DOHH2 (cell line): ENCODE measurements around the gene FOXF2.

ENCODE experiments used
- H3F3A ChIP-seq: fragments of 200-600 bp; sonication (generic), shearing (Covaris generic); 2 replicates; pipeline ENCODE4 v1.6.0; 2016; ENCODE audit warnings: antibody characterized with exemption, mild to moderate bottlenecking; ENCODE audit not compliant: control insufficient read depth, insufficient read depth
- H3K27ac ChIP-seq: fragments of 200-600 bp; sonication (generic); 2 replicates; pipeline ENCODE4 v1.5.1; 2014; ENCODE audit warnings: low read depth, mild to moderate bottlenecking, low read length, moderate library complexity
- H3K27me3 ChIP-seq: fragments of 200-600 bp; sonication (generic); 2 replicates; pipeline ENCODE4 v1.6.1; 2014; ENCODE audit warnings: mild to moderate bottlenecking, low read length, mixed read lengths; ENCODE audit not compliant: control insufficient read depth
- H3K36me3 ChIP-seq: fragments of 200-600 bp; sonication (generic); 2 replicates; pipeline ENCODE4 v1.6.1; 2014; ENCODE audit warnings: mild to moderate bottlenecking, low read length, moderate library complexity, mixed read lengths; ENCODE audit not compliant: control insufficient read depth
- H3K4me1 ChIP-seq: fragments of 200-600 bp; sonication (generic); 2 replicates; pipeline ENCODE4 v1.6.1; 2014; ENCODE audit warnings: mild to moderate bottlenecking, low read length, mixed read lengths; ENCODE audit not compliant: control insufficient read depth
- H3K4me2 ChIP-seq: fragments of 200-600 bp; sonication (generic); 2 replicates; pipeline ENCODE4 v1.6.0; 2014; ENCODE audit warnings: mild to moderate bottlenecking, low read length, moderate library complexity
- H3K4me3 ChIP-seq: fragments of 200-600 bp; sonication (generic); 2 replicates; pipeline ENCODE4 v1.5.1; 2014; ENCODE audit warnings: mild to moderate bottlenecking, low read length, mixed read lengths
- H3K79me2 ChIP-seq: fragments of 200-600 bp; sonication (generic); 2 replicates; pipeline ENCODE4 v1.6.1; 2014; ENCODE audit warnings: mild to moderate bottlenecking, low read length, mixed read lengths; ENCODE audit not compliant: control insufficient read depth
- H3K9me2 ChIP-seq: fragments of 200-600 bp; sonication (generic); replicated peaks from 2 replicates; pipeline ENCODE4 v1.6.1; 2014; ENCODE audit warnings: mild to moderate bottlenecking, low read length, mixed read lengths; ENCODE audit not compliant: control insufficient read depth
- H3K9me3 ChIP-seq: fragments of 200-600 bp; sonication (generic); 2 replicates; pipeline ENCODE4 v1.6.1; 2014; ENCODE audit warnings: antibody characterized with exemption, low read length, mixed read lengths; ENCODE audit not compliant: control insufficient read depth, insufficient read depth
- H4K20me1 ChIP-seq: fragments of 200-600 bp; sonication (generic); 2 replicates; pipeline ENCODE4 v1.6.0; 2014; ENCODE audit warnings: low read depth, mild to moderate bottlenecking, antibody characterized with exemption, low read length, moderate library complexity; ENCODE audit not compliant: control insufficient read depth, insufficient read depth
- EZH2phosphoT487 ChIP-seq: fragments of 200-600 bp; sonication (generic); IDR thresholded peaks from 2 replicates; pipeline ENCODE4 v1.6.1; 2017; ENCODE audit warnings: borderline replicate concordance, mild to moderate bottlenecking, antibody characterized with exemption, low read length, moderate library complexity, mixed read lengths
- TF ChIP-seq, protein P1 (sequence below): fragments of 200-600 bp; sonication (generic); IDR thresholded peaks from one replicate; pipeline ENCODE4 v1.5.1; 2014; ENCODE audit warnings: antibody characterized with exemption, mild to moderate bottlenecking, low read depth, low read length; ENCODE audit not compliant: poor library complexity, severe bottlenecking

FOXF2 gene

DNA sequence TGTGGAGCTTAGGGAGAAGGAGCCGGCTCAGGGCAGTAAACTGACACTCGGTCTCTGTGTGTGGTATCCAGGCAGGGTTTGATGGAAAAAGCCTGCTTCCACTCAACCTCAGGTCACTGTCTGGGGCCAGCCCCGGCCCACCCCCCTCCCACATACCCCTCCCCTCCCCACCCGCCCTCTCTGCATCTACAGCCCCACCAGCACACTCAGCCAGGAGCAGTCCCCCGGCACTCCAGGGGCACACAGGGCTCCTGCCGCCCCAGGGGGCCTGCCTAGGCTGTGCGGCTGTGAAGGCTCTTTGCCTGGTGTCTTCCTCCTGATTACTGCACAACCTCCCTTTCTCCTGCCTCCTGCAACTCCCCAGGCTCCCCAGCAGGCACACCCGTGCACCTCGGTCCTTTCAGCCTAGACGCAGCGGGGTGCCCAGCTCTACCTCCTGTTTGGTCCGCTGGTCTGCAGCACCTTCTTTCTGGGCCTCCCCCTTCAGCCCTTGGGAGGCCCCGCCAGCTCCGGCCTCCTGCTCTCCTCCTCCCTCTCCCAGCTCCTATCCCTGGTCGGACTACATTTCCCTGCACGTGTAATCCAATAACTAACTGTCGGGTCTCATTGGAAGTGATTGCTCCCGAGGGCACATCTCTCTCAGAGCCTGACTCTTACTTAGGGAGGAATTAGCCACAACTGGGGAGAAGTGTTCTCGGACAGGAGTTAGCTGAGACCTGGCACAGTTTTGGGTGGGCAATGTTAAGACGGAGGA, 1.3 kb upstream of the FOXF2 start:
- H4K20me1 ChIP-seq: no peaks in the 10 kb centered on the region

DNA sequence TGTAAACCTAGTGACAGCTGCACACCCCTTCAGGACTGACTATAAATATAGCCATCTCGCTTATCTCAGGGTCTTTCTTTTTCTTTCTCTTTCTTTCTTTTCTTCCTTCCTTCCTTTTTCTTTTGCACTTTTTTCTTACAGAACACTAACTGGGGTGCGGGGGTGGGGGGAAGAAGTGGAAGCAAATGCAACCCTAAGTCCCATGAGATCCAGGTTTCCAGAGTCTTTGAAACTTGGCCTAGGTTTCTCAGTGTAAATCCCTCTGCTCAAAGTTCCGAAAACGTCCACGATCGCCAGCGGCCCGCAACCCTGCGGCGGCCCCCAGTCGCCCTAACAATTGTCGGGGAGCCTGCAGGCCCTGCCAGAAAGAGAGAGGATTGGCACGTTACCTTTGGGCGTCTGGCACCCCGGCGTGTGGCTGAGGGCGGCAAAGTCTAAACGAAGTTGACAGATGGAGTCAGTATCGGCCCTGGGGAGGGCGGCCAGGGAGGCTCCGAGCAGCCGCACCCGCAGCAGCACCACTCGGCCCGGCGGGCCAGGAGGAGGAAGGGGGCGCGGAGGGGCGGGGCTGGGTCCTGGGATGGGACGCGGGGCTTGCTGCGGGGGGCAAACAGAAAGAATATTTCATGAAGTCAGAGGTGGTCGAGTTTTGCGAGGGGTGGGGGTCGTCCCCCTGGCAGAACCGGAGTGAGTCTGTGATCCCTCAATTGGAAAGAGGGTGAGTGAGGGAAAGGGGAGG, 577 bp upstream of the FOXF2 start:
- Histone ChIP-seq H3K4me2 (no peak overlapping the region), H3K4me3 (no peak overlapping the region), H3K27ac (no peak overlapping the region), H3K9me3 (no peaks in the 10 kb centered on the region), H3K27me3 (peaks cover 4% of the 10 kb centered on the region), H4K20me1 (no peaks in the 10 kb centered on the region), H3K79me2 (no peaks in the 10 kb centered on the region), H3K9me2 (no peaks in the 10 kb centered on the region), H3F3A (no peaks in the 10 kb centered on the region), H3K4me1 (no peaks in the 10 kb centered on the region), H3K36me3 (no peaks in the 10 kb centered on the region)
- no peak for TF ChIP-seq EZH2phosphoT487
- TF ChIP-seq, protein P1, sequence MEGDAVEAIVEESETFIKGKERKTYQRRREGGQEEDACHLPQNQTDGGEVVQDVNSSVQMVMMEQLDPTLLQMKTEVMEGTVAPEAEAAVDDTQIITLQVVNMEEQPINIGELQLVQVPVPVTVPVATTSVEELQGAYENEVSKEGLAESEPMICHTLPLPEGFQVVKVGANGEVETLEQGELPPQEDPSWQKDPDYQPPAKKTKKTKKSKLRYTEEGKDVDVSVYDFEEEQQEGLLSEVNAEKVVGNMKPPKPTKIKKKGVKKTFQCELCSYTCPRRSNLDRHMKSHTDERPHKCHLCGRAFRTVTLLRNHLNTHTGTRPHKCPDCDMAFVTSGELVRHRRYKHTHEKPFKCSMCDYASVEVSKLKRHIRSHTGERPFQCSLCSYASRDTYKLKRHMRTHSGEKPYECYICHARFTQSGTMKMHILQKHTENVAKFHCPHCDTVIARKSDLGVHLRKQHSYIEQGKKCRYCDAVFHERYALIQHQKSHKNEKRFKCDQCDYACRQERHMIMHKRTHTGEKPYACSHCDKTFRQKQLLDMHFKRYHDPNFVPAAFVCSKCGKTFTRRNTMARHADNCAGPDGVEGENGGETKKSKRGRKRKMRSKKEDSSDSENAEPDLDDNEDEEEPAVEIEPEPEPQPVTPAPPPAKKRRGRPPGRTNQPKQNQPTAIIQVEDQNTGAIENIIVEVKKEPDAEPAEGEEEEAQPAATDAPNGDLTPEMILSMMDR: no peak

More for the DNA sequence above, 1.3 kb upstream of the FOXF2 start:
- no peaks in the 10 kb centered on the region for H3K9me2 ChIP-seq
- H3K4me2 ChIP-seq: no peak overlapping the region
- TF ChIP-seq EZH2phosphoT487: no peak
- TF ChIP-seq, protein P1: no peak
- no peaks in the 10 kb centered on the region for H3K36me3 ChIP-seq
- H3K4me3 ChIP-seq: no peak overlapping the region
- no peak overlapping the region for H3K27ac ChIP-seq
- H3K9me3 ChIP-seq: no peaks in the 10 kb centered on the region
- H3K79me2 ChIP-seq: no peaks in the 10 kb centered on the region
- H3F3A ChIP-seq: no peaks in the 10 kb centered on the region
- peaks cover 4% of the 10 kb centered on the region for H3K27me3 ChIP-seq
- no peaks in the 10 kb centered on the region for H3K4me1 ChIP-seq

- peaks cover 15% of the 10 kb centered on the region for H3K27me3 ChIP-seq
- no peaks in the 10 kb centered on the region for H3K9me3 ChIP-seq
- H3K27ac ChIP-seq: no peak overlapping the region
- H3K79me2 ChIP-seq: no peaks in the 10 kb centered on the region
- no peak overlapping the region for H3K4me2 ChIP-seq
- no peaks in the 10 kb centered on the region for H4K20me1 ChIP-seq
- no peaks in the 10 kb centered on the region for H3K9me2 ChIP-seq
- no peaks in the 10 kb centered on the region for H3F3A ChIP-seq
- H3K4me1 ChIP-seq: no peaks in the 10 kb centered on the region
- no peaks in the 10 kb centered on the region for H3K36me3 ChIP-seq
- H3K4me3 ChIP-seq: no peak overlapping the region
- TF ChIP-seq, protein P1: no peak
- TF ChIP-seq EZH2phosphoT487: no peak
These were observed 963 bp downstream of the FOXF2 start for GRCh38 chr6:1390133-1390945.
